Amniotic stem cell (primary cell): ENCODE measurements around the gene MLANA.
"Not testable (repeated sequence)": the region's sequence is repeated elsewhere in the genome, so short reads cannot be mapped to it uniquely, and the experiment has no call there.

ENCODE experiments used
- DNase-seq: peaks from one replicate; lab custom pipeline; 2025; lab: John Stamatoyannopoulos, UW

Gene MLANA

GRCh38 chr9:5869315-5870019 is 21.2 kb upstream of the MLANA start:
- no peak for DNase-seq

DNA sequence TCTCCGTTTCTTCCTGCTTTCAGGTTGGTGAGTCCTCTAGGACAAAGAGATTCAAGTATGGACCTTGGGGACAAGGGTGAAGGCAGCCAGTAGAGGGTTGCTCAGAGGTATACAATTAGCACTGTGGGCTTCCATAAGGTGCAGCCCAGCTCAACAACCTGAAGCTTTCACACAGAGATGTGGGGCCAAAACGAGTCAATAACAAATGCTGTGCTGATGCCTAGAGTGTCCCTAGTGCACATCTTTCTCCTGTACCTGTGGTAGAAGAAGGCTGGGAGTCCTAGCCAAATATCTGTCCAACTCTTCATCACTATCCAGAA is 20.7 kb upstream of the MLANA start:
- DNase-seq, result no peak

DNA sequence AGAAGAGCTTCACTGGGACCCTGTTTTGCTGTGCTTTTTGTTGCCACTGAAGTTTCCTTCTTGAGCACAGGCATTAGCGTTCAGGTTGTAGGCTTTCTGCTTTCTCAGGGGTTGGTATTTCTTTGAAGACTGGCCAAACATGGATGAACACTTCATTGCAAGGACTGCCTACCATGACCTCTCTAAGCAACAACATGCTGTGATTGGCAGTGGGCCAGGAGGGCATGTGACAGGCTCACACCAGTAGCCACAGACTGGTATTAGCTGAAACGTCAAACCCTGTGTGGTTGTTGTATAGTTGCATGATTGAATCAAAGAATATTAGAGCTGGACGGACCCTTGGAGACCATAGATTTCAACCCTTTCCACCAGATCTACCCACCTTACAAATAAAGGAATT is 20.0 kb upstream of the MLANA start:
- DNase-seq, result no peak

DNA sequence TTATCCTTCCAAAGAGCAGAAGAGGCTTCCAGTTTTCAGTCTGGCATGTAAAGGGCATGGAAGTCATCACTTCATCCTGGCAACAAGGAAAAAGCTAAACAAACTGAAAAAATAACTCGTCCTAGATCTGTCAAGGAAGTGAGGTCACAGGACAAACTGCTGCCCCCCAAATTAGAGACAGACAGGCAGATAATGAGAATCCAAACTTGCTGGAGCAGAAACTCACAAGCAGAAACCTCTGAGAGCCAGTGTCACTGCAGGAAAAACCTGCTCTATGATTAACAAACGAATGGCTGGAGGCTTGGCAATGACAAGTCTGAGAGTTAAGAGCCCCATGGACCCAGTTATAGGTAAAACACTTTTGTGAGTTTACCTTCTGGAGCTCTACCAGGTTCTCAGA is 18.9 kb upstream of the MLANA start:
- no peak for DNase-seq

DNA sequence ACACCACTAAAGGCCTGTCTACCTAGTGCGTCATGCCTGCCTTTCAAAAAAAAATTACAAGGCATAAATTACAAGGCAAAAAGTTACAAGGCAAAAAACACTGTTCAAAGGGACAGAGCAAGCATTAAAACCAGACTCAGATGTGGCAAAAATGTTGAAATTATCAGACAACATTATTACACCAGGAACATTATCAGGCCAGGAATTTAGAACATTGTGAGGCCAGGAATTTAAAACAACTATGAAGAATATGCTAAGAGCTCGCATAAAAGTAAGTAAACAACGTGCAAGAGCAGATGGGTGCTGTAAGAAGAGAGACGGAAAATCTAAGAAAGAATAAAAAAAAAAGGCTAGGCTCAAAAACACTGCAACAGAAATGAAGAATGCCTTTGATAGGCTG is 18.2 kb upstream of the MLANA start:
- no peak for DNase-seq

GRCh38 chr9:5873439-5873838 is 17.2 kb upstream of the MLANA start:
- no peak for DNase-seq

- DNase-seq, result no peak
Measured at GRCh38 chr9:5874048-5874447, 16.6 kb upstream of the MLANA start.

DNA sequence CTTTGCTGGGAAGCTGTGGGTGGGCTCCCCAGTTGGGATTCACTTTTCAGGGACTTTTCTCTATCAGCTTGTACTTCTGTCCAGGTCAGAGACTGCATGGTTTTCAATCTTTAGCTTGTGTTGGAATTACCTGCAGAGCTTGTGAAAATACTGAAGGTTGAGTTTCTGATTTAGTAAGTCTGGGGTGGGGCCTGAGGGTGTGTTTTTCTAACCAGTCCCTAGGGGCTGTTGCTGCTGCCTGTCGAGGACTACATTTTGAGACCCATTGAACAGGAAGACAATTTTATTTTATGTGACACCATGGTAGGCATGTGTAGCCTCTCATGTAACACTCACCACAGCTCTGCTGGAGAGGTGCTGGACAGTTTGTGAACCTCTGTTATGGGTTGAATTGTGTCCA is 14.7 kb upstream of the MLANA start:
- no peak for DNase-seq

- no peak for DNase-seq
Measured at GRCh38 chr9:5876711-5877110, 14.0 kb upstream of the MLANA start.

DNA sequence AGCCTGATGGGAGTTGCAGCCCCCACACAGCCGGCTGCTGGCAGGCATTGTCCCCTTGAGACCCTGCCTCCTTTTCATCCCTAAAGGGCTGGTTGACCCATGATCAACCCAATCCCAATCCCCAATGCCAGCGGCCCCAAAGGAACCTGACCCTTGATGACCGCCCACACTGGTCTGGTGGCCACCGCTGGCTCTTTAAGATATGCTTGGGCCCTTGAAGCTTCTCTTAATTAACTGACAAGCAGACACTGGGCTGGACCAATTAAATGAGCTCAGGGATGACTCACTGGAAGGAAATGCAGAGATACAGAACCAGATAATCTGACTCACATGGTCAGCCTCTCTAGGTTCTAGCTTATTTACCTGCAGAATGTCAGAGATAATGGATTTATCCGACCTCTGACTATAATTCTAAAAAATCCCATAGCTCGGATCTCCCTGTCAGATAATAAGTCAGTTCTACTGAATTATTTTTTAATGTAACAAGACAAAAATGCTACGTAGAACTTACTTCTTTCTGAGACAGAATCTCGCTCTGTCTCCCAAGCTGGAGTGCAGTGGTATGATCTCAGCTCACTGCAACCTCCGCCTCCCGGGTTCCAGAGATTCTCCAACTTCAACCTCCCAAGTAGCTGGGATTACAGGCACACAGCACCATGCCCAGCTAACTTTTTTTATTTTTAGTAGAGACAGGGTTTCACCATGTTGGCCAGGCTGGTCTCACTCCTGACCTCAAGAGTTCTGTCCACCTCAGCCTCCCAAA is 11.1 kb upstream of the MLANA start:
- DNase-seq, result peak; percentile 42

DNA sequence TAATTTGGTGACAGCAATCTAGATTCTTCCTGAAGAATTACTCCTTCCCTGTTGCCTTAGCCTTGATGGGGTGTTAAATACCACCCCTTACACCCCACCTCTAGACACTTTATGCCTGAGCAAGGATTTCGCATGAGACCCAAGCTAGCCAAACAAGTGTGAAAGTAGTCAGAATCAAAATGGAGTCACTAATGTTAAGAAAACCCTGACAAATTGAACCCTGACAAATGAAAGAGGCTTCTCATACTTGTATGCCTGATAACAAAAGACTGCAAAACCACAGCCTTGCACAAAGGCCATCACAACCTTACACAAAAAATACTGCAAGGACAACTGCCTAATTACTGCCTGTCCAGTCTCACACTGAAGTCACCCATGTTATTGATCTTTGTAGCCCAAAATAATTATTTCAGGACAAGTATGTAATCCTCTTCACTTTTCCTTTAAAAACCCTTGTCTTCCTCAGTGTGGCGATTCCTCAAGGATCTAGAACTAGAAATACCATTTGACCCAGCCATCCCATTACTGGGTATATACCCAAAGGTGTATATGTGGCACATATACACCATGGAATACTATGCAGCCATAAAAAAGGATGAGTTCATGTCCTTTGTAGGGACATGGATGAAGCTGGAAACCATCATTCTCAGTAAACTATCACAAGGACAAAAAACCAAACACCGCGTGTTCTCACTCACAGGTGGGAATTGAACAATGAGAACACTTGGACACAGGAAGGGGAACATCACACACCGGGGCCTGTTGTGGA is 8.3 kb upstream of the MLANA start:
- DNase-seq, result not testable (repeated sequence)

DNA sequence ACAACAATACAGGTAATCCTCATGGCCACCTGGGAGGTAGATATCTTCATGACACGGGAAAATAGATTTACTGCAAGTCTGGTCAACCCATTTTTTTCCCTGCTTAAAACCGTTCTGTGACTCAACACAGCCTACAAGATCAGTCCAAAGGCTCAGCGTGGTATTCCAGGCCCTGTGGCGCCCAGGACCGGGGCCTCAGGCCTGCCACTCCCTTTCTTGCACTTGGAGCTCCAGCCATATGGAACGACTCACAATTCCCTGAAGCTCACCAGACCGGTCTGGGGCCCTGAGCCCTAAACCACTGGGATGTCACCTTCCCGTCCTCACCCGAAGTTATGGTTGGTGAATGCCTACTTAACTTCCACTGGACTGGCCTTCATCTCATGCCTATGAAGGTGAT is 6.5 kb upstream of the MLANA start:
- DNase-seq, result no peak

GRCh38 chr9:5886114-5886939 is 4.4 kb upstream of the MLANA start:
- no peak for DNase-seq

- no peak for DNase-seq
Measured at GRCh38 chr9:5892456-5893133, 1.9 kb downstream of the MLANA start.

GRCh38 chr9:5893134-5893505 is 2.4 kb downstream of the MLANA start:
- DNase-seq, result no peak

- DNase-seq, result no peak
Measured at GRCh38 chr9:5893591-5894236, 3.0 kb downstream of the MLANA start.

DNA sequence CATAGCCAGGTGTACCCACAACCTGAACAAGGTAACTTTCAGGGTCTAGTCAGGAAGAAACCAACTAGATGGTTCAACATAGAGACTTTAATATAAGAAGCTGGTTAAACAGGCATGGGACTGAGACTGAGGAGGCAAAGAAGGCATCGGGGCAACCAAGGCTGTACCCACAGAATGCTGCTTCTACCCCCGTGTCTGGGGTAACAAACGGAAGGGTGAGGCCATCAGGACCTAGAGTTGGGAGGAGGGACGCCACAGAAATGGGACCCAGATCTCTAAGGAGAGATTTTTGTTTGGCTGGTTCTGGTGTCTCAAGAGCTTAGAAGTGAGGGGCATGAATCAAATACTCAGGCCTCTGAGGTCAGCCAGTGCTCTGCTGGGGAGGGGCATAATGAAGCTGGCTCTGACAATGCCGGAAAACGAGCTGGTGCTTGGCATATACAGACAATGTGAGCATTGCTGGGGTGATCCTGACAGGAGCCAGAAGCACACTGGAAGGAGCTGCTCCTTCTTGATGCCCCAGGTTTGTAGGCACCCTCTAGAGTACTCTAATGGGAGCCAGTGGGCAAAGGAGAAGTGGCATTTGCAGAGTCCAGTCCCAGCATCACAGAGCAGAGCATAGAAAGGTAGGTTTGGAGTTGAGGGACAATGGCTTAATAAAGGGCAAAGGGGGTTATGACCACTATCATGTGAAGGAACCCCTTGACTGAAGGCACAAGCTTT is 3.7 kb downstream of the MLANA start:
- no peak for DNase-seq

GRCh38 chr9:5895782-5896181 is 5.1 kb downstream of the MLANA start:
- DNase-seq, result no peak

DNA sequence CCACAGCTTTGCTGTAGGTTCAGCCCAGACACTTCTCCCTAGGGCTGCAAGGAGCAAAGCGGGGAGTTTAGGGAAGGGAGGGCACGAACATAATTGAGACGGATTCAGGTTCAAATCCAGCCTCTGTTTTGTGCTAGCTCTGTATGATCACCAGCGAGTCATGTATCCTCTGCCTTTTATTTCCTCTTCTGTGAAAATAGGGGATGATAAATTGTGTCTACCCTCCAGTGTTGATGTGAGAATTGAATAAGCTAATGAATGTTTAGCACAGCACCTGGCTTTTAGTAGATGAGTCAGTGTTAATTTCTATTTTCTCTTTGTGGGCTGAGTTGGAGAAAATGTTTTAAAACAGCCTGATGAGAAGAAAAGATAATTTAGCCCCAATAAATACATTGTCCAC is 6.2 kb downstream of the MLANA start:
- no peak for DNase-seq

DNA sequence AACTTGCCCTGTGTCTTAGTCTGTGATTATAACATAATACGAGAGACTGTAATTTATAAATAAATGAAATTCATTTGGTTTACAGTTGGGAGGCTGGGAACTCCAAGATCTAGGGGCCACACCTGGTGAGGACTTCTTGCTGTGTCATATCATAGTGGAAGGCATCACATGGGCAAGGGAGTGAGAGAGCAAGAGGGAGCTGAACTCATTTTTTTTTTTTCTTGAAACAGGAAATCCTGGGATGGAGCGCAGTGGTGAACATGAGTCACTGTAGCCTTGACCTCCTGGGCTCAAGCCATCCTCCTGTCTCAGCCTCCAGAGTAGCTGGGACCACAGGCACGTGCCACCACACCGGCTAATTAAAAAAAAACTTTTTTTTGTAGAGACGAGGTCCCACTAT is 7.2 kb downstream of the MLANA start:
- no peak for DNase-seq

DNA sequence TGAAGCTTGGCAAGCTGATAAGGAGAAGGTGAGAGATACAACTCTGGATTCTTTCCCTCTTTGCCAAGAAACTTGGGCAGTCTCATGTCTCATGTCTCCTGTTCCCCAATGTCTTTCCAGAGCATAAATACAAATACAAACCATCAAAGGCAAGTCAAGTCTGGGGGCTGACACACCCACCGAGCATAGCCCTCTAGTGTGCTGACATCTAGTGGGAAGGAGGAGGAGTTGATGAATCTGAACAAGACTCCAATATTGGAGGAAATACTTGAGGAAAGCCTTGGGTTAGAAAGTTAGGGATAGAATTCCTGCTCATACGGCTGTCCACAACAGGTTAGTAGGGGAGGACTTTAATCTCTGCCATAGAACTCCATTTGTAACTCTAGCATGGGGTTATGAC is 8.6 kb downstream of the MLANA start:
- no peak for DNase-seq
